ENCODE results near the gene CSNK1A1.
"Not testable (repeated sequence)": the region's sequence is repeated elsewhere in the genome, so short reads cannot be mapped to it uniquely, and the experiment has no call there.

CSNK1A1 gene

GRCh38 chr5:149526845-149527590 is 24.2 kb downstream of the CSNK1A1 start:
- no peak for DNase-seq

GRCh38 chr5:149521739-149522685 is 29.2 kb downstream of the CSNK1A1 start:
- DNase-seq: no peak

- no peak for DNase-seq
Observed at GRCh38 chr5:149519601-149520000, 31.6 kb downstream of the CSNK1A1 start.

GRCh38 chr5:149518620-149519019 is 32.6 kb downstream of the CSNK1A1 start:
- DNase-seq: no peak

GRCh38 chr5:149517461-149518122 is 33.6 kb downstream of the CSNK1A1 start:
- no peak for DNase-seq

- DNase-seq: no peak
Observed at GRCh38 chr5:149514512-149514911, 36.7 kb downstream of the CSNK1A1 start.

- DNase-seq: not testable (repeated sequence)
Observed at GRCh38 chr5:149513372-149513947, 37.8 kb downstream of the CSNK1A1 start.

GRCh38 chr5:149510136-149510535 is 41.1 kb downstream of the CSNK1A1 start:
- DNase-seq: no peak

GRCh38 chr5:149504677-149505076 is 46.6 kb downstream of the CSNK1A1 start:
- DNase-seq: no peak

GRCh38 chr5:149503006-149503405 is 48.2 kb downstream of the CSNK1A1 start:
- no peak for DNase-seq

GRCh38 chr5:149500922-149501582 is 50.2 kb downstream of the CSNK1A1 start:
- DNase-seq: no peak

GRCh38 chr5:149498724-149499336 is 52.4 kb downstream of the CSNK1A1 start:
- DNase-seq: no peak

- DNase-seq: no peak
Observed at GRCh38 chr5:149497357-149497756, 53.9 kb downstream of the CSNK1A1 start.

GRCh38 chr5:149496917-149497316 is 54.3 kb downstream of the CSNK1A1 start:
- DNase-seq: no peak

- no peak for DNase-seq
Observed at GRCh38 chr5:149496166-149496565, 55.1 kb downstream of the CSNK1A1 start.

GRCh38 chr5:149495673-149496072 is 55.6 kb downstream of the CSNK1A1 start:
- no peak for DNase-seq

- DNase-seq: no peak
Observed at GRCh38 chr5:149493316-149493715, 57.9 kb downstream of the CSNK1A1 start.

- no peak for DNase-seq
Observed at GRCh38 chr5:149492781-149493180, 58.5 kb downstream of the CSNK1A1 start.

- DNase-seq: no peak
Observed at GRCh38 chr5:149490599-149491485, 60.4 kb downstream of the CSNK1A1 start.

- DNase-seq: no peak
Observed at GRCh38 chr5:149489605-149490037, 61.6 kb downstream of the CSNK1A1 start.

Measured in activated gamma-delta T cell treated with Interleukin-2 at 50 U/mL for 16 hours (primary cell).